KMS-11 (cell line): Measurements from ENCODE around the gene ZIM2.

Experiments
- H2AFZ ChIP-seq: fragments of 200-600 bp; sonication (generic); 2 replicates; pipeline ENCODE4 v1.6.1; 2016; ENCODE audit warnings: antibody characterized with exemption, mixed run types, low read depth
- H3K27ac ChIP-seq: fragments of 200-600 bp; sonication (generic); 2 replicates; pipeline ENCODE4 v1.6.1; 2016; ENCODE audit warnings: mild to moderate bottlenecking, mixed run types
- H3K27me3 ChIP-seq: fragments of 200-600 bp; sonication (generic); 2 replicates; pipeline ENCODE4 v1.6.1; 2017; ENCODE audit warnings: mild to moderate bottlenecking, low read depth, mixed run types, moderate library complexity; ENCODE audit not compliant: insufficient read depth
- H3K36me3 ChIP-seq: fragments of 200-600 bp; sonication (generic); 2 replicates; pipeline ENCODE4 v1.6.1; 2017; ENCODE audit warnings: mild to moderate bottlenecking, mixed run types; ENCODE audit not compliant: insufficient read depth
- H3K4me1 ChIP-seq: fragments of 200-600 bp; sonication (generic); 2 replicates; pipeline ENCODE4 v1.6.1; 2016; ENCODE audit warnings: mild to moderate bottlenecking, low read depth, mixed run types; ENCODE audit not compliant: poor library complexity, severe bottlenecking
- H3K4me2 ChIP-seq: fragments of 200-600 bp; sonication (generic); 2 replicates; pipeline ENCODE4 v1.7.0; 2016; ENCODE audit warnings: mild to moderate bottlenecking, mixed run types
- H3K4me3 ChIP-seq: fragments of 200-600 bp; sonication (generic); IDR thresholded peaks from 2 replicates; pipeline ENCODE4 v1.6.1; 2017; ENCODE audit warnings: low read depth, low read length, mixed read lengths; ENCODE audit not compliant: insufficient read depth
- H3K79me2 ChIP-seq: fragments of 200-600 bp; sonication (generic); 2 replicates; pipeline ENCODE4 v1.6.1; 2016; ENCODE audit warnings: low read depth, mixed run types; ENCODE audit not compliant: insufficient read depth
- H3K9ac ChIP-seq: fragments of 200-600 bp; sonication (generic); 2 replicates; pipeline ENCODE4 v1.6.1; 2016; ENCODE audit warnings: mild to moderate bottlenecking, mixed run types
- H4K20me1 ChIP-seq: fragments of 200-600 bp; sonication (generic); 2 replicates; pipeline ENCODE4 v1.6.1; 2016; ENCODE audit warnings: mild to moderate bottlenecking, mixed run types; ENCODE audit not compliant: insufficient read depth
- TF ChIP-seq, protein P1 (sequence below): fragments of 200-600 bp; sonication (generic); conservative IDR thresholded peaks from 2 replicates; pipeline ENCODE4 v1.6.1; 2017; ENCODE audit warnings: low read depth, mild to moderate bottlenecking, antibody characterized with exemption, low read length, moderate library complexity, mixed read lengths

ZIM2 gene

GRCh38 chr19:56838909-56839651 lies 1.4 kb downstream of the ZIM2 start:
- H3K27ac ChIP-seq = peak overlapping the region; percentile 74
- H2AFZ ChIP-seq = peak overlapping the region; percentile 78; the same call in 1 of the 2 replicates
- H3K4me2 ChIP-seq = no peak overlapping the region
- TF ChIP-seq, protein P1, sequence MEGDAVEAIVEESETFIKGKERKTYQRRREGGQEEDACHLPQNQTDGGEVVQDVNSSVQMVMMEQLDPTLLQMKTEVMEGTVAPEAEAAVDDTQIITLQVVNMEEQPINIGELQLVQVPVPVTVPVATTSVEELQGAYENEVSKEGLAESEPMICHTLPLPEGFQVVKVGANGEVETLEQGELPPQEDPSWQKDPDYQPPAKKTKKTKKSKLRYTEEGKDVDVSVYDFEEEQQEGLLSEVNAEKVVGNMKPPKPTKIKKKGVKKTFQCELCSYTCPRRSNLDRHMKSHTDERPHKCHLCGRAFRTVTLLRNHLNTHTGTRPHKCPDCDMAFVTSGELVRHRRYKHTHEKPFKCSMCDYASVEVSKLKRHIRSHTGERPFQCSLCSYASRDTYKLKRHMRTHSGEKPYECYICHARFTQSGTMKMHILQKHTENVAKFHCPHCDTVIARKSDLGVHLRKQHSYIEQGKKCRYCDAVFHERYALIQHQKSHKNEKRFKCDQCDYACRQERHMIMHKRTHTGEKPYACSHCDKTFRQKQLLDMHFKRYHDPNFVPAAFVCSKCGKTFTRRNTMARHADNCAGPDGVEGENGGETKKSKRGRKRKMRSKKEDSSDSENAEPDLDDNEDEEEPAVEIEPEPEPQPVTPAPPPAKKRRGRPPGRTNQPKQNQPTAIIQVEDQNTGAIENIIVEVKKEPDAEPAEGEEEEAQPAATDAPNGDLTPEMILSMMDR = no peak
- H3K9ac ChIP-seq = peak overlapping the region; percentile 33; the same call in 1 of the 2 replicates
- no peaks in the 10 kb centered on the region for H3K79me2 ChIP-seq
- peaks cover 5% of the 10 kb centered on the region for H3K4me1 ChIP-seq
- H3K4me3 ChIP-seq = no peak overlapping the region
- H3K27me3 ChIP-seq = no peaks in the 10 kb centered on the region
- no peaks in the 10 kb centered on the region for H3K36me3 ChIP-seq
- H4K20me1 ChIP-seq = no peaks in the 10 kb centered on the region

- Histone ChIP-seq H3K36me3 (no peaks in the 10 kb centered on the region), H3K9ac (peak overlapping the region; percentile 54), H3K27ac (peak overlapping the region; percentile 74), H2AFZ (peak overlapping the region; percentile 62; the same call in 1 of the 2 replicates), H3K4me2 (peak overlapping the region; percentile 45; the same call in 1 of the 2 replicates), H3K27me3 (no peaks in the 10 kb centered on the region), H4K20me1 (no peaks in the 10 kb centered on the region), H3K4me1 (peaks cover 5% of the 10 kb centered on the region), H3K79me2 (no peaks in the 10 kb centered on the region), H3K4me3 (no peak overlapping the region)
- TF ChIP-seq, protein P1 = peak; percentile 62
Observed at GRCh38 chr19:56838024-56838908, 2.3 kb downstream of the ZIM2 start.

DNA sequence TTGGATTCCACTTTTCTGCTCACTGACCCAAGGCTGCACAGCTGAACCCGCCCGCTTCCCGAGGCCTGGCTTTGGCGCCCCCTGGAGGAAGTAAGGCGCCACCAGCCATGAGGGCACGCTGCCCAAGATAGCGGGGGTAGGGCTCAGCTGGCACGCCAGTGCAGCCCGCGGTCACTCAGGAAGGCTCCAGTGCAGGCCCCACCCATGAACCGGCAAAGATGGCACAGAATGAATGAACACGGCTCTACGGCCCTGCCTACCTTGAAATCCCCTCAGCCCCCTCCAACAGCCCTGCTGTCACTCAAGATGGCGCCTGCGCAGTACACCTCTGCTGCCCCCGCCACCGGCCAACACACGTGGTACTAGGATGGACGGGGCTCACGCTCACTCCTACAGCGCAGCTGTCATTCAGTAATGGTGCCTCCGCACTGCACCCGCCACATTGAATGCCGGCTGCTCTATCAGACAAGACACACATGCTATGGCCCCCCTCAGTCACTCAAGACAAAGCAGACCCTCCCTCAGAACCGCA lies 3.0 kb downstream of the ZIM2 start:
- Histone ChIP-seq H3K4me1 (peaks cover 5% of the 10 kb centered on the region), H3K27ac (peak overlapping the region; percentile 74), H3K79me2 (no peaks in the 10 kb centered on the region), H3K27me3 (no peaks in the 10 kb centered on the region), H3K4me3 (no peak overlapping the region), H3K4me2 (peak overlapping the region; percentile 81; the same call in 1 of the 2 replicates), H3K9ac (peak overlapping the region; percentile 54; the same call in 1 of the 2 replicates), H4K20me1 (no peaks in the 10 kb centered on the region), H2AFZ (peak overlapping the region; percentile 62; the same call in 1 of the 2 replicates), H3K36me3 (no peaks in the 10 kb centered on the region)
- TF ChIP-seq, protein P1 = peak; percentile 69

GRCh38 chr19:56837004-56837403 lies 3.5 kb downstream of the ZIM2 start:
- Histone ChIP-seq H3K27ac (peak overlapping the region; percentile 74; the same call in 1 of the 2 replicates), H3K4me1 (peaks cover 5% of the 10 kb centered on the region), H3K4me3 (no peak overlapping the region), H3K4me2 (peak overlapping the region; percentile 81), H4K20me1 (no peaks in the 10 kb centered on the region), H3K9ac (peak overlapping the region; percentile 54; the same call in 1 of the 2 replicates), H3K27me3 (no peaks in the 10 kb centered on the region), H3K79me2 (no peaks in the 10 kb centered on the region), H3K36me3 (no peaks in the 10 kb centered on the region), H2AFZ (peak overlapping the region; percentile 58; the same call in 1 of the 2 replicates)
- TF ChIP-seq, protein P1 = no peak
